ENCODE data around the gene CKMT1A.
"Not testable (repeated sequence)": the region's sequence is repeated elsewhere in the genome, so short reads cannot be mapped to it uniquely, and the experiment has no call there.

GRCh38 chr15:43728053-43728725 is 34.5 kb downstream of the CKMT1A start:
- TF ChIP-seq POLR2A, CTCF (IDR thresholded peaks at IDR 0.05): not testable (repeated sequence)
